ENCODE data around the gene ATP9B. TPM values are rescaled to one million over a fixed set of nuclear protein-coding genes. Genes with fewer than 3 reads are reported as not detected.

Gene ATP9B
- total RNA-seq, 1 donor from 2014 or later, result 12.6 TPM

DNA sequence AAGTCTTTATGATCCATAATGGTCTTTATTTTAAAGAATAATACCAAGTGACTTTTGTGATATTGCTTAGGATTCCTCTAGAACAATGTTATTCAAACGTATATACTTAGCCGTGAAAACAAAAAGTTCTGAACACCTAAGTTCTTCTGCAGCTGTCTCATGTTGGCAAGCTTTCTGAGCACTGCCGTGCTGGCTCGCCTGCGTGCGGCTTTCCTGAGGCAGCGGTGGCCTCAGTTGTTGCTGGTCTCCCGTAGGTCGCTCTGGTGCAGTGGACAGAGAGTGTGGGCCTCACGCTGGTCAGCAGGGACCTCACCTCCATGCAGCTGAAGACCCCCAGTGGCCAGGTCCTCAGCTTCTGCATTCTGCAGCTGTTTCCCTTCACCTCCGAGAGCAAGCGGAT, 259.7 kb downstream of the ATP9B start:
- H3K4me3 ChIP-seq (ENCODE audit: insufficient read depth, low read depth, low read length), result no peak overlapping the region
- no peak for TF ChIP-seq EZH2 (IDR thresholded peaks at IDR 0.05; ENCODE audit: insufficient read depth, low read length)
- TF ChIP-seq, protein P1, sequence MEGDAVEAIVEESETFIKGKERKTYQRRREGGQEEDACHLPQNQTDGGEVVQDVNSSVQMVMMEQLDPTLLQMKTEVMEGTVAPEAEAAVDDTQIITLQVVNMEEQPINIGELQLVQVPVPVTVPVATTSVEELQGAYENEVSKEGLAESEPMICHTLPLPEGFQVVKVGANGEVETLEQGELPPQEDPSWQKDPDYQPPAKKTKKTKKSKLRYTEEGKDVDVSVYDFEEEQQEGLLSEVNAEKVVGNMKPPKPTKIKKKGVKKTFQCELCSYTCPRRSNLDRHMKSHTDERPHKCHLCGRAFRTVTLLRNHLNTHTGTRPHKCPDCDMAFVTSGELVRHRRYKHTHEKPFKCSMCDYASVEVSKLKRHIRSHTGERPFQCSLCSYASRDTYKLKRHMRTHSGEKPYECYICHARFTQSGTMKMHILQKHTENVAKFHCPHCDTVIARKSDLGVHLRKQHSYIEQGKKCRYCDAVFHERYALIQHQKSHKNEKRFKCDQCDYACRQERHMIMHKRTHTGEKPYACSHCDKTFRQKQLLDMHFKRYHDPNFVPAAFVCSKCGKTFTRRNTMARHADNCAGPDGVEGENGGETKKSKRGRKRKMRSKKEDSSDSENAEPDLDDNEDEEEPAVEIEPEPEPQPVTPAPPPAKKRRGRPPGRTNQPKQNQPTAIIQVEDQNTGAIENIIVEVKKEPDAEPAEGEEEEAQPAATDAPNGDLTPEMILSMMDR (IDR thresholded peaks at IDR 0.05; ENCODE audit: insufficient read depth, low read depth, low read length), result no peak
- H3K79me2 ChIP-seq (ENCODE audit: insufficient read depth, low read length), result no peaks in the 10 kb centered on the region
- H3K36me3 ChIP-seq (ENCODE audit: insufficient read depth, low read length), result peaks cover 3% of the 10 kb centered on the region
- H3K27ac ChIP-seq (ENCODE audit: low read depth, low read length), result no peak overlapping the region
- H2AFZ ChIP-seq (ENCODE audit: low read depth, low read length), result no peak overlapping the region
- H3K27me3 Mint-ChIP-seq (ENCODE audit: low read depth, unreplicated experiment), result no peaks in the 10 kb centered on the region
- peaks cover 11% of the 10 kb centered on the region for H3K36me3 Mint-ChIP-seq (ENCODE audit: low read depth, unreplicated experiment)
- FAIRE-seq (no peak), DNase-seq (ENCODE audit: low read depth) (no peak)
- no peak overlapping the region for H3K4me2 ChIP-seq (ENCODE audit: low read length)
- peaks cover 2% of the 10 kb centered on the region for H3K4me1 ChIP-seq (ENCODE audit: insufficient read depth, low read length)
- peaks cover 3% of the 10 kb centered on the region for H3K9me3 ChIP-seq (ENCODE audit: insufficient read depth, low read depth, low read length)
- peaks cover 7% of the 10 kb centered on the region for H3K4me1 Mint-ChIP-seq (ENCODE audit: low read depth, unreplicated experiment)
- no peaks in the 10 kb centered on the region for H4K20me1 ChIP-seq (ENCODE audit: insufficient read depth, low read length)
- H3K9ac ChIP-seq (ENCODE audit: low read length), result no peak overlapping the region
- no peak overlapping the region for H3K27ac Mint-ChIP-seq (ENCODE audit: unreplicated experiment)
- peaks cover 2% of the 10 kb centered on the region for H3K9me3 Mint-ChIP-seq (ENCODE audit: unreplicated experiment)
- H3K4me3 Mint-ChIP-seq (ENCODE audit: unreplicated experiment), result no peak overlapping the region
- H3K27me3 ChIP-seq (ENCODE audit: insufficient read depth, low read length), result no peaks in the 10 kb centered on the region

DNA sequence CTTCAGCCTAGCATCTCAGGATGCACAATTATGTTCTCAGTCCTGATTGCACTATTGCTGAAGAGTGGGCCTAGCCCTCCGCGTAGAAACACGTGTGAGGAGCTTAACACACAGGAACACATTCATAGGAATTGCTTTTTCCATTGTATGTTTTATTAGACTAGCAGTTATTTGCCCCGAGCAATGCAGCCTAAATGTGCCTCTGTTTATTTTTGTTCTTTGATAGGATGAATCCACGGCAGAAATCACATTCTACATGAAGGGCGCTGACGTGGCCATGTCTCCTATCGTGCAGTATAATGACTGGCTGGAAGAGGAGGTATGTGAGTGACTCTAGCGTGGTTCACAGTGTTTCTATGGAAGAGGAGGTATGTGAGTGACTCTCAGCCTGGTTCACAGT, 260.6 kb downstream of the ATP9B start:
- Mint-ChIP-seq H3K27me3 (ENCODE audit: low read depth, unreplicated experiment) (no peaks in the 10 kb centered on the region), H3K4me3 (ENCODE audit: unreplicated experiment) (no peak overlapping the region), H3K36me3 (ENCODE audit: low read depth, unreplicated experiment) (peaks cover 12% of the 10 kb centered on the region), H3K27ac (ENCODE audit: unreplicated experiment) (no peak overlapping the region), H3K9me3 (ENCODE audit: unreplicated experiment) (peaks cover 2% of the 10 kb centered on the region), H3K4me1 (ENCODE audit: low read depth, unreplicated experiment) (peaks cover 7% of the 10 kb centered on the region)
- Histone ChIP-seq H3K36me3 (ENCODE audit: insufficient read depth, low read length) (peaks cover 3% of the 10 kb centered on the region), H3K9me3 (ENCODE audit: insufficient read depth, low read depth, low read length) (peaks cover 3% of the 10 kb centered on the region), H3K27me3 (ENCODE audit: insufficient read depth, low read length) (no peaks in the 10 kb centered on the region), H3K4me1 (ENCODE audit: insufficient read depth, low read length) (peaks cover 2% of the 10 kb centered on the region), H3K27ac (ENCODE audit: low read depth, low read length) (no peak overlapping the region), H3K4me3 (ENCODE audit: insufficient read depth, low read depth, low read length) (no peak overlapping the region), H3K79me2 (ENCODE audit: insufficient read depth, low read length) (no peaks in the 10 kb centered on the region), H3K9ac (ENCODE audit: low read length) (no peak overlapping the region), H2AFZ (ENCODE audit: low read depth, low read length) (no peak overlapping the region), H3K4me2 (ENCODE audit: low read length) (no peak overlapping the region), H4K20me1 (ENCODE audit: insufficient read depth, low read length) (no peaks in the 10 kb centered on the region)
- FAIRE-seq, result no peak
- no peak for DNase-seq (ENCODE audit: low read depth)
- TF ChIP-seq EZH2 (IDR thresholded peaks at IDR 0.05; ENCODE audit: insufficient read depth, low read length), result no peak
- TF ChIP-seq, protein P1 (IDR thresholded peaks at IDR 0.05; ENCODE audit: insufficient read depth, low read depth, low read length), result no peak

DNA sequence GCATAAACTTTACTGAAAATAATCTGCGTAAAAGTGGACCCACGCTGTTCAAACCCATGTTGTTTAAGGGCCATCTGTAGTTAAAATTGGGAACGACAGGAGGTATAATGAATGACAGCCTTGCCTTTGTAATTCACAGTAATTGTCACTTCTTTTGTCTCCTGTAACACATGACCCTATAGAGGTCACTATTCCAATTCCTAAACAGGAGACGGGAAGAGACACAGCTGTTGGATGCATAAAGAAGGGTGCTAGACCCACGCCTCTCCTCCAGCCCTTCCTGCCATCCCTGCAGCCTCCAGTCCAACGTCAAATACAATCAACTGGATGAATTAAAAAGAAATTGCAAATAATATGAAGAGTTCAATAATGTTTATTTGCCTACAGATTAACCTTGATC, 263.5 kb downstream of the ATP9B start:
- Histone ChIP-seq H3K4me1 (ENCODE audit: insufficient read depth, low read length) (no peaks in the 10 kb centered on the region), H3K9ac (ENCODE audit: low read length) (no peak overlapping the region), H2AFZ (ENCODE audit: low read depth, low read length) (no peak overlapping the region), H3K79me2 (ENCODE audit: insufficient read depth, low read length) (no peaks in the 10 kb centered on the region), H3K4me3 (ENCODE audit: insufficient read depth, low read depth, low read length) (no peak overlapping the region), H3K36me3 (ENCODE audit: insufficient read depth, low read length) (peaks cover 3% of the 10 kb centered on the region), H3K9me3 (ENCODE audit: insufficient read depth, low read depth, low read length) (peaks cover 2% of the 10 kb centered on the region), H3K4me2 (ENCODE audit: low read length) (no peak overlapping the region), H3K27me3 (ENCODE audit: insufficient read depth, low read length) (no peaks in the 10 kb centered on the region), H3K27ac (ENCODE audit: low read depth, low read length) (no peak overlapping the region), H4K20me1 (ENCODE audit: insufficient read depth, low read length) (no peaks in the 10 kb centered on the region)
- no peak overlapping the region for H3K27ac Mint-ChIP-seq (ENCODE audit: unreplicated experiment)
- H3K36me3 Mint-ChIP-seq (ENCODE audit: low read depth, unreplicated experiment), result peaks cover 8% of the 10 kb centered on the region
- no peaks in the 10 kb centered on the region for H3K9me3 Mint-ChIP-seq (ENCODE audit: unreplicated experiment)
- no peaks in the 10 kb centered on the region for H3K27me3 Mint-ChIP-seq (ENCODE audit: low read depth, unreplicated experiment)
- H3K4me1 Mint-ChIP-seq (ENCODE audit: low read depth, unreplicated experiment), result no peaks in the 10 kb centered on the region
- no peak for FAIRE-seq
- no peak overlapping the region for H3K4me3 Mint-ChIP-seq (ENCODE audit: unreplicated experiment)
- no peak for TF ChIP-seq EZH2 (IDR thresholded peaks at IDR 0.05; ENCODE audit: insufficient read depth, low read length)
- TF ChIP-seq, protein P1 (IDR thresholded peaks at IDR 0.05; ENCODE audit: insufficient read depth, low read depth, low read length), result no peak
- no peak for DNase-seq (ENCODE audit: low read depth)

All from astrocyte (in vitro differentiated cells and primary cell).